NCI-H460 (cell line): ENCODE measurements around the gene PDIA2. TPM values are rescaled to one million over a fixed set of nuclear protein-coding genes. Genes with fewer than 3 reads are reported as not detected.

ENCODE experiments used
- DNase-seq: peaks from one replicate; pipeline ENCODE4 v3.0.0-alpha.2; 2016; ENCODE audit warnings: low read depth; ENCODE audit errors: extremely low read depth
- total RNA-seq: library from RNA; depleted of rRNA; stranded (reverse); fragments of >200 nt; shearing (Covaris generic); gene quantifications from 2 replicates; pipeline ENCODE4 v1.2.3, GENCODE V29; 2014

The PDIA2 gene
- total RNA-seq, 1 experiment from 2014 or later: 0.64 TPM

DNA sequence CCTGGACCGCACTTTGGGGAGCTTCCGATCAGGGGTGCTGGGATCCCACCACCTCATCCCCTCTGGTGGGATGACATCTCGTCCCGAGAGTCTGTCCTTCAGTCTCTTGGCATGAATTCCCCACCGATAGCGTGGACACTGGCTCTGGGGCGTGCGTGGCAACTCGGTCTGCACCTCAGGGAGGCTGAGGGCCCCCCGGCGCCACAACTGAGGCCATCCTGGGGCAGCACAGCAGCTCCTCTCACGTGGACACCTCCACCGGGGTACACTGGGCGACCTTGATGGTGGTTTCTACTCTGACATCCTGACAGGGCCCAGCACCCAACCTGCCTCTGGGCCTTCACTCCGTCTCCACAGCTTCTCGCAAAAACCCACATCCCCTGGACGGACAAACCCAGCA lies 8.6 kb downstream of the PDIA2 start:
- no peak for DNase-seq

DNA sequence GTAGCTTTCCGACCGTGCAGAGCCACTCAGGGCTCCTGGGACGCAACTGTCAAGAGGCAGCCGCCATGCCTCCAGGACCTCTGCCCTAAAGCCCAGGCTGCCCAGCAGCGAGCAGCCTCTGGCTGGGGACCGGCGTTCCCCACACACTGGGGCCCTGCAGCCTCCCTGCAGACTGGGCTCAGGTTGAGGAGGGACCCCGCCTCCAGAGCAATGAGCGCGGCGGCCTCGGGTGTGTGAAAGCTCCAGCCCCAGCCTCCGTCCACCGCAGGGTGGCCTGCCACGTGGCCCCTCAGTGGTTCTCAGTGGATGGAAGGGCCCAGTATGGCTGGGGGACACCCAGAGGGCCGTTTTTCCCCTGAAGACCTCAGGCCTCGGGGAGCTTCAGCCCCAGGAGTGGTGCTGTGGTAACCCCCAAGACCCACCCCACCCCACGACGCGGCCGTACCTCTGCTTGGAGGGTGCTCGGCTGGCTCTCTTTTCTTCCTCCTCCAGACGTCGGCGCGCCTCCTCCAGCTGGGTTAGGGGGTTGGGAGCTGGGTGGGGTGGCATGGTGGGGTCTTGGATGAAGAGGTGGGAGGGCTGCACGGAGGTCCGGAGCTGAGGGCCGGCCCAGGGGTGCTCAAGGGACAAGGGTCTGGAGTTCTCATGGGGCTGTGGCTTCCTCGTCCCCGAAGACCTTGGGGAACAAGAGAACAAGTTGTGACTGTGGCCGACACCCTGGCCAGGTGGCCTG lies 10.2 kb downstream of the PDIA2 start:
- DNase-seq: no peak

DNA sequence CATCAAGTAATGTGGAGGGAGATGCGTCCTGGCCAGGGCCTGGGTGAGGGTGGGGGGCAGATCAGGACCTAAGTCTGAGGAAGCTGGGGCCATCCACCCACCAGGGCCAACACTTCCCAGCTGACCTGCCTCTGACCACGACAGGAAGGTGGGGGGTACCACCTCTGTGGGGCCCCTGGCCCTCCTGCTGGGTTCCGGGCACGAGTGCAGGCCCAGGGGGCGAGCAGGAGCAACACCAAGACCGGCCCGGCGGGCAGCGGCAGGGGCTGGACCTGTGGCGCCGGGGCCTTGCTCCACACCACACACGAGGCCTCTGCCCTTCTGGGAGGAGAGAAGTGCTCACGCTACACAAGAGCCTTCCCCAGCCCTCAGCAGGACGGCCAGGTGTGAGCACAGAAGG lies 13.3 kb downstream of the PDIA2 start:
- no peak for DNase-seq

DNA sequence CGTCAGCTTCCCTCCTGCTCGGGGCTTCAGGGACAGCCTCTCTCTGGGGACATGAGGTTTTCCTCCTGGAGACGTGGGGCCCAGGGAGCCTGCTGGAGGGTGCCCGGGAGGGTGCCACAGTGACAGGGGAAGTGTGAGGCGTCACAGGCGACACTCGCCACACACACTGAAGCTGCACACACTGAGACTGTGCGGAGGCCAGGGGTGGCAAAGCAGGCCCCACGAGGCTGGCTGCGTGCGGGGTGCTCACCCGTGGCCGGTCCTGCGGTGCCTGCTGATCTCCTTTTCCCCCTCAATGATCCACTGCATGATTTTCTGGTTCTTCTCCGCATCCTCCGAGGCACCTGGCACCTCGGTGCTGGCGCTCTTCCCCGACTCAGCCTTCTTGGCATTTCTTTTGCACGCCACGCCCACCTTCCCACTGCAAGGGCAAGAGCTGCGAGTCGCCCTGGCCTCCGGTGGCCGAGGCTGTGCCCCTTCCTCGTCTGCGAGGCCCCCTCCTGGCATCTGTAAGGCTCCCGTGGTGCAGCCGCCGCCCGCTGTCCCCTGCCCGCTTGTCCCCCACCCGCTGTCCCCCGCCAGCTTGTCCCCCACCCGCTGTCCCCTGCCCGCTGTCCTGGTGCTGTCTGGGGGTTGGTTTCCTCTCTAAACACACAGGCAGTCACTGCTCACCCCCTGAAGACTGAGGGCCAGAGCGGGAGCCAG lies 14.0 kb downstream of the PDIA2 start:
- no peak for DNase-seq

DNA sequence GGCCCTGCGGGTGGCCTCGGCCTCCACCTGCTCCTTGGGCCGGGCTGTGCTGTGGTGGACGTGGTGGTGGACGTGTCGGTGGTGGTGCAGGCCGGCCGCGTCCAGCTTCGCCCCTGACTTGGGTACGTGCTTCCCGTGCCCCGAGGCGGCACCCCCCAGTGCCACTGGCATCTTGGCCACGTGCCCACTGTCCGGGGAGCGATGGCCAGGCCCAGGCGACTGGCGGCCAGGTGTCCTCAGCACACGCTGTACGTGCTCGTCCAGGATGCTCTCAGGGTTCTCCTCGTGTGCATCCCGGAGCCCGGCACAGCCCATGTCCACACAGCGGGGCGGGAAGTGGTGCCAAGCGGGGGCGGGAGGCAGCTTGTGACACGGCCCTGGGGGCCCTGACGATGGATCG lies 14.9 kb downstream of the PDIA2 start:
- DNase-seq: no peak

DNA sequence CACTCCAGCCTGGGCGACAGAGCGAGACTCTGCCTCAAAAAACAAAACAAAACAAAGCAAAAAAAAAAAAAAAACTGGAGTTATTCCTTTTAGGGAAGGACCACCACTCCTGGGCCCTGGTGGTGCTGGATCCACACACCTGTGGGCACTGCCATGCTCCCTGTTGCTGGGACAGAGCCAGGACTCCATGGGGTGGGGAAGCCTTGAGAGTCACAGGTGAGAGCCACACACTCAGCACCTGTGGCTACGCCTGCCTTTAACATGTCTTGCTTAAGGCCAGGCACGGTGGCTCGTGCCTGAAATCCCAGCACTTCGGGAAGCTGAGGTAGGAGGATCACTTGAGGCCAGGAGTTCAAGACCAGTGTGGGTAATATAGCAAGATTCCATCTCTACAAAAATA lies 18.3 kb downstream of the PDIA2 start:
- no peak for DNase-seq

DNA sequence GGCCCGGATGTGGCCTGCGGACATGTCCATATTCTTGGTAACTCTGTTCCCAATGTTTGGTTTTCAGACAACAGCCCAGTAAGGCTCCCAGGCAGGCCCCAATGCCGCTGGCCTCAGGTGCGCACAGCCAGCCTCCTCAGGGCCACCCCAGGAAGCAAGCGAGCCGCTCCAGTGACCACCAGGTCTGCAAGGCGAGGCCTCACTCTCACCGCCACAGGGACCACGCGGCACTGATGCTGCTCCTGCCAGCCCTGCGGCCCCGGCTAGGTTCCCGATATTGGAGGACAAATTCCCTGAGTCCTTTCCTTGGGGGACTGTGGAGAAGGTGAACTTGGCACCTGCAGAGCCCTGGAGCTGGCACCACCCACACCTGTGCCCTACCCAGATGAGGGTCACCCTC lies 19.0 kb downstream of the PDIA2 start:
- no peak for DNase-seq

DNA sequence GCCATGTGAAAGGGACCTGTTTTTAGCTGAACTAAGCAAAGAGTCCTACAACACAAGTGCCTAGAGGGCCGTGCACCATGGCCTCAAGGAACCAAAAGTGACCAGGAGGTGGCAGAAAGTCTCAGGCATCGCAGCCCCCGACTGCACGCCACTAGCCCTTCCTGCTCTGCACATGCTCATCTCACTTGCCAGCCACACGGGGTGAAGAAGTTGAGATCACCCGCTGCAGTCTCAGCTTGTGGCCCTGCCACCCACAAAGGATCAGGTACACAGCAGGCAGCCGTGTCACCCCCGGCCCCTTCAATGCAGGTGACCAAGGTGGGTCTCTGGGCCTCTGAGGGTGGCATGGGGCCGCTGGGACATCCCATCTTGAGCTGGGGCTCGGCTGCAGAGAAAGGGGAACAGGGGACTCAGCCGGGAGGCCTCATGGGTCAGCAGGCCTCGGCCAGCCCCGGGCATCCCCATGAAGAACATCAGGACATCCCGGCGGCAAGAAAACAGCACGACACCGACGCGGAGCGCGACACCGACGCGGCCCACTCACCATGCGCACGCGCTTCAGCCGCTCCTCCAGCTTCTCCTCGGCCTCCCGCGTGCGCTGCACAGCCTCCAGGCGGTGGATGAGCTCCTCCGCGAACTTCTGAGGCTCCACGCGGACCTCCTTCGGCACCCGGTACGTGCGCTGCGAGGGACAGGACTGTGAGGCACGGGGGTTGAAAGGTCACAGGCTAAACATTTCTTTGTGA lies 21.0 kb downstream of the PDIA2 start:
- no peak for DNase-seq

DNA sequence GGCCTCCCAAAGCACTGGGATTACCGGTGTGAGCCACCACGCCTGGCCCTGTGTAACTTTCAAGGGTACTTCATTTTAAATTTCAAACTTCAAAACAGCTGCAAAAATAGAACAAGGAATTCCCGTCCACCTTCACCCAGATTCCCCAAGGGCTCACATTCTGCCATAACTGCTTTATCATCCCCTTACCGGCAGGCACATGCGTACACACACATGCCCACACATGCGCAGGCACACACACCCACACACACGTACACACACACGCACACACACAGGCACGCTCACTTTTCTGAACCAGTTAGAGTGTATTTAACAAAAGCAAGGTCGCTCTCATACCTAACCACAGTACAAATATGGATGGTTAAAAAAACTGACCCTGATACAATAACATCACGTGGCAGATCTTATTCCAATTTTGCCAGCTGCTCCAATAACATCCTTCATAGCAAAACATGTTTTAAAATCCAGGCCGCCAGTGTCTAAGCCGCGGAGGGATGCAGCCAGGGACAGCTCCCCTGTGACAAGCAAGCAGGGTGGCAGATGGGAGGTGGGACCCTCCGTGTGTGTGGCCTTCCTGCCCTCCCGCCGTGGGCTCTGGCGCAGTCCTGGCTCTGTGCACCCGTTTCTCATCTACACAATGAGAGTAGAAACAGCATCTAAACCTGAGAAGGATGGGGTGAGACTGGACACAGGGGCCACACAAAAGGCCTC lies 23.1 kb downstream of the PDIA2 start:
- DNase-seq: no peak

DNA sequence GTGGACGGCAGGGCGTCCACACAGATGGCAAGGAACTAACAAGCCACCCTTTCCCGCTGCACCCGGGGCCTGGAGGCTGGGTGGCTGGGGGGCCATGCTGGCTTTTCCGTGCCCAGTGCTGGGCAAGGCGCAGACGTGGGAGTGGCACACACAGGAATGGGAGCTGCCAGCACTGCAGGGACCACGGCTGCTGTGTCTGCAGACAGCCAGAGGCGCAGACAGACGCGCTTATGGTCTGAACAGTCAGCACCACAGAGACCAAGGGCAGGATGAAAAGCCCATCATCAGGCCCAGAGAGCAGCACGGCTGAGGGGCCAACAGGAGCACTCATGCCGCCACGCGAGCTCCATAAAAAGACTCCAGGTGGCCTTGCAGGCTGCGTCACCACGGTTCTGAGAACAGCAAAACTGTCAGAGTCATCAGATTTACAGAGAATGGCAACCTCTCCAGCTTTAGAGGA lies 24.0 kb downstream of the PDIA2 start:
- DNase-seq: no peak

DNA sequence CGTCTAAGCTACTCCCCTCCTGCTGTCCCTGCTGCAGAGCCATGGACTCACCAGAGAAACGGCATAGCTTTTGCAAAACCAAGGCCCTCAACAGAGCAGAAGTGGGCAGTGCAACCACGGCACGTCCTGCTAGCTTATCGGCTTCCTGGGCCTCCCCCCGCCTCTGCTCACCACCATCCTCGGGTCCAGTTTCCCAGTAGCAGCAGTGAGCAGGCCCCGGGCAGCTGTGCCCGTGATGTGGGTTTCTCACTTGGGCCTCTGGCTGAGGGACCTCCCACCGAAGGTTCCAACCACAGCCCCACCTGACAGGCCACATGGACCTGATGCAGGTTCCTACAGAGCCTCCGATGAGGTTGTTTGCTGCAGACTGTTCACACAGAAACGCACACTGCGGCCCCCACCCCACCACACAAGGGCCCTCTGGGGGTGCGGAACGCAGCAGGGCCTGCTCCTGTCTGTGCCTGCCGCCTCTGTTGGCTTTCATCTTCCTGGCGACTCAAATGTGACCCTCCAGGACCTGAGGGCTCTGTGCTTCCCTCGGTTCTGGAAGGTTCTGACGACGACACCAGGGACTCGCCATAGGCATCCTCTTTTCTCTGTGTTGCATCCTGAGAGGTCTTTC lies 24.8 kb downstream of the PDIA2 start:
- no peak for DNase-seq

DNA sequence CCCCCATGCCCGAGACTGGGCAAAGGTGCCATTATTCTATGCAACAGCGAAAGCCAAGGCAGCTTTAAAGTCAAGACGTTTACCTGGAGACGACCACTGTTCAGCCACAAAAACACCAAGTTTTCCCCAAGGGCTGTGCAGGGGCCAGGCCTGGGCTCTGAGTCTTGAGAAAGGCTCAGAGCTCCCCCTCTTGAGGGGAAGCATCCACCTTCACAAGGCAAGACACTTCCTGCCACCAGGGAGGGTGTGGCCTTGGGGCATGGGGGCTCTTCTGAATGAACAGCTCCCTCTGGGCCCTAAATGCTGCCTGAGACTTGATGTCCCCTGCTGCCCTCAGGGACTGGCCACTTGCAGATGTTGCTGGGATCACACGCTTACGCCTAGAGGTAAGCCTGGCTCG lies 26.5 kb downstream of the PDIA2 start:
- no peak for DNase-seq

DNA sequence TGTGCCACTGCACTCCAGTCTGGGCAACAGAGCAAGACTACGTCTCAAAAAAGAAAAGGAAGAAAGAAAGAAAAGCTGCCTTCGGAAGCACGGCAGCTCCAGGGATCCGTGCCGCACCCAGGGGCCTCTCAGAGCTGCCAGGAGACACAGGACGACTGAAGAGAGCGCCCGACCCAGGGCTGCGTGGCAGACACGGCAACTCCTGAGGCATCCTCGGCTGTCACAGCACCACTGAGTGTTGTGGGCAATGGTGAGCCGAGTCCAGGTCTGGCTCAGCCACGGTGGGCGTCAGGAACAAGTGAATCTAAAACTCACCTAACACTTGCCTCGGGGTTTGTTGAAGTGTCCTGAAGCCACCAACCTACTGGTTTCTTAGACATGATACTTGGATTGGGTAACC lies 28.8 kb downstream of the PDIA2 start:
- no peak for DNase-seq

DNA sequence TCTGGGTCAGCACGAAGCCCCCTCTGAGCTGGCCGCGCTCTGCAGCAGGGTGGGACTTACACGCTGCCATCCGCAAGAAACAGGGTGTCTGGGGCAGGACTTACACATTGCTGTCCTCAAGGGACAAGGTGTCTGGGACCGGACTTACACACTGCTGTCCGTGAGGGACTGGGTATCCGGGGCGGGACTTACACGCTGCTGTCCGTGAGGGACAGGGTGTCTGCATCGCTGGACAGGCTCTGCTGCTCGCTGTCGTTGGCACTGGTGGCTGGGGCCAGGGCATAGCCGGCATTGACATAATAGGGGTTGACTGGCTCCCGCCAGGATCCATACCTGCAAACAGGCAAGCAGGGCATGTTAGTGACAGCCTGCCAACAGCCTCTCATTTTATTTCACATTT lies 31.4 kb downstream of the PDIA2 start:
- DNase-seq: no peak

DNA sequence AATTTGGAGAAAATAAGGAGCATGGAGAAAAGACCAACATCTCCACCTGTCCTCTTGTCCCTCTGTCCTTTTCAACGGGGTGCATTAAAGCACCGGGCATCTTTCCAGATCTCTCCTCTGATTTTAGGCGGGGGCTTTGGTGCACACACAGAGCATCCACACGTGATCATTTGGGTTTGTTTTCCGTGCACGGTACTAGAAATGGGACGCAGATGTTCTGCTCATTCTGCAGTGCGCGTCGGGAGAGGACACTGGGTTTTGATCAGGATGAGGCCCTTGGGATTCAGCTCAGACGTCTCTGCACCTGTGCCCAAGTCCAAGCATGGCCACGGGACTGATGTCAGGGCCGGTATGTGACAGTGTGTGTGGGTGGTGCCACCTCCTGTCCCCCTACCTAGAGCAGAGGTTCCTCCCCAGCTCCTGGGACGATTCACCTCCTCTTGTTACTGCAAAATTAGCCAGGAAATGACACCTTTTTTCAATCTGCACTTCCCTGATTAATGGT lies 31.9 kb downstream of the PDIA2 start:
- DNase-seq: no peak

DNA sequence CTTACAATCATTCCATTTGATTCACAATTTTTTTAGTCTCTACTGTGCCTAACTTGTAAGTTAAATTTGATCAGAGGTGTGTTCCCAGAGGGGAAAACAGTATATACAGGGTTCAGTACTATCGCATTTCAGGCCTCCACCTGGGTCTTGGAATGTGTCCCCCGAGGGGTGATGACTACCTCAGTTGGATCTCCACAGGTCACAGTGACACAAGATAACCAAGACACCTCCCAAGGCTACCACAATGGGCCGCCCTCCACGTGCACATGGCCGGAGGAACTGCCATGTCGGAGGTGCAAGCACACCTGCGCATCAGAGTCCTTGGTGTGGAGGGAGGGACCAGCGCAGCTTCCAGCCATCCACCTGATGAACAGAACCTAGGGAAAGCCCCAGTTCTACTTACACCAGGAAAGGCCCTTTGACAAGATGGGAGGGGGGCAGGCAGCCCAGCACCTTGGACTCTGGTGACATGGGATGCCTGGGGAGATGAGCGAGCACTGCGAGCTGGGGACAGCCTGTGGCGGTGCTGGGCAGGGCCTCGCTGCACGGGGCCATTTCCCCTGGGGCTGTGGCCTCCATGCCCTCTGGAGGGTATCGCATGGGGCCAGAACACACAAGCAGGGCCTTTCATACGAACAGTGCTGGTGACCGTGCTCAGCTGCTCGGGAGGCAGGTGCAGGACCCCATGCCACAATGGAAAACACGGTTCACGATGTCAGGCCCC lies 33.9 kb downstream of the PDIA2 start:
- no peak for DNase-seq

DNA sequence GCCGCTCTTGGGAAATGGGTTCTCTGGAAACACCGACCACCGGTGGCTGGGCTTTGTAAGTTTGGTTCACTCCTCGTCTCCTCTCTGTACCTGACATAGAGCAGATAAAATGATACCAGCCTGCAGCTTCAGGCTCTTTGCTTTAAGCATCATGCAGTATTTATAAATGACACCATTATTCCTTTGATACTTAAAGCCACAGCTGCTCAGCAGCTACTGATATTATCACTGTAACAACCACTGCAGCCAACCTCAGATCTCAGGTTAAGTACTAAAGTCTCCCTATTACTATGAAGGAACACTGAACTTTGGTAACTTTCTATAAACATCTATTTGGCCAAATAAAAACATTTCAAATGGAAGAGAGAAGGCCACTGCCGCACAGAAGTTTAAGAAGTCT lies 34.6 kb downstream of the PDIA2 start:
- DNase-seq: no peak

DNA sequence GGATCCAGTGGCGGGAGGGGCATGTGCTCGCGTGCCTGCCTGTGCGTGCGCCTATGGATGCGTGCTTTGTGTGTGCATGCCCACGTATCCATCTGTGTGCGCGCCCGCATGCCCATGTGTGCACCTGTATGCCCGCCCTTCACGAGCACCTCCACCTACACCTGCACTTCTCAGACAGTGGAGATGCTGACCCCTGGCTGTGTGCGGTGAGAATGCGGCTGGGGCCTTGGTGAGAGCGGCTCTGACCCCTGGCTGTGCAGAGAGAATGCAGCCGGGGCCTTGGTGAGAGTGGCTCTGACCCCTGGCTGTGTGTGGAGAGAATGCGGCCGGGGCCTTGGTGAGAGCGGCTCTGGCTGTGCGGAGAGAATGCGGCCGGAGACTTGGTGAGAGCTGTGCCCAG lies 35.7 kb downstream of the PDIA2 start:
- DNase-seq: no peak

DNA sequence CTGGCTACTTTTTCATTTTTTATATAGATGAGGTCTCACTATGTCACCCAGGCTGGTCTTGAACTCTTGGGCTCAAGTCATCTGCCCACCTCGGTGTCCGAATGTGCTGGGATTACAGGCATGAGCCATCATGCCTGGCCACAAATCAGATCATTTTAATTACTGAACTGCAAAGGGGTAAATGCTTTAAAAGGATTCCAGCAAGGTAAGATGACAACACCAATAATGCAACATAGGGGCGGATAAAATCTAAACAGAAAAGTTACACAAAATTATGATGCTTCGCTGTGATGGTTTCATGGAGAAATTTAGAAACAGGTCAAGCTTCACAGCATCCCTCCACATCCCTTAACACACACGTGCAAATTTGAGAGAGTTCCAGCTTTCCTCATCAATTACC lies 37.2 kb downstream of the PDIA2 start:
- DNase-seq: no peak

DNA sequence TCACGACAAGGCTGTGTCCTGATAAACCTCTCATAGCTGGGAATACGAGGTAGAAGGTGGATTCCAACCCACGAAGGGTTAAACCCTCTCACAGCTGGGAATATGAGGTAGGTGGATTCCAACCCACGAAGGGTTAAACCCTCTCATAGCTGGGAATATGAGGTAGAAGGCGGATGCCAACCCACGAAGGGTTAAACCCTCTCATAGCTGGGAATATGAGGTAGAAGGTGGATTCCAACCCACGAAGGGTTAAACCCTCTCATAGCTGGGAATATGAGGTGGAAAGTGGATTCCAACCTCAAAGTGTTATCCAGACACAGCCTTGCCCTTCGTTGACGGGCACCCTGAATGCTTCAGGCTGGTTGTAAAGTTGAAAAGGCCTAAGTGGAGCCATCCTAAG lies 38.6 kb downstream of the PDIA2 start:
- DNase-seq: no peak
